HG03378 (cell line): ENCODE results near the gene RPUSD4.

Experiments
- ATAC-seq: cut with Tn5 transposase; IDR thresholded peaks from one replicate; pipeline ENCODE4 v1.9.1; 2021; ENCODE audit warnings: mild to moderate bottlenecking, moderate library complexity; ENCODE audit not compliant: unreplicated experiment

Gene RPUSD4

DNA sequence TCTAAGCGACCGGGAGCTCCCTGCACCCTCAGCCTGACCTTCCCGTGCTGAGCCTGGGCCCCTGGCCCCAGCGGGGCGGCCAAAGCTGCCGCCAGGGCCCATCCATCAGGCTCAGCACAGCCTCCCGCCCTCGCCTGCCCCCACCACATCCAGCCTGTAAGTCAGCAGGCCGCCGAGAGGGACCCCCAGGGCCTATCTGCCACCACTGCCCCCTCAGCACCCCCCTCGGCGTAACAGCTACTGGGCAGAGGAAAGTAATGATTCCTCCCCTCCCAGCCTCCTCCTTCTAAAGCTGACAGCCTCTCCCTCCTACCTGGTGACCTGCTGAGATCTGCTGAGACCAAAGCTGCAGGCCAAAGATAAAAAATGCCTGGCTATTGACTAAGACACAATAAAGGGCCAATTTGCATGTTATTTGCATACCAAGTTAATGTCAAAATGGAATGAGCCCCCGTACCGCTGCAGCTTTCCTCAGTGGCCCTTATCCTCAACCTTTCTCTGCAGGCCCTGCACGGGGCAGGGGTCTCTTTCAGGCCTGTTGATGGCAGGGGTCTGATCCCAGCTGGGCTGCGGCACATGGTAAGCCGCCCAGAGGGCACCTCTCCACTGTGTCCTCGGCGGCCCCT, 51.6 kb downstream of the RPUSD4 start:
- no peak for ATAC-seq

DNA sequence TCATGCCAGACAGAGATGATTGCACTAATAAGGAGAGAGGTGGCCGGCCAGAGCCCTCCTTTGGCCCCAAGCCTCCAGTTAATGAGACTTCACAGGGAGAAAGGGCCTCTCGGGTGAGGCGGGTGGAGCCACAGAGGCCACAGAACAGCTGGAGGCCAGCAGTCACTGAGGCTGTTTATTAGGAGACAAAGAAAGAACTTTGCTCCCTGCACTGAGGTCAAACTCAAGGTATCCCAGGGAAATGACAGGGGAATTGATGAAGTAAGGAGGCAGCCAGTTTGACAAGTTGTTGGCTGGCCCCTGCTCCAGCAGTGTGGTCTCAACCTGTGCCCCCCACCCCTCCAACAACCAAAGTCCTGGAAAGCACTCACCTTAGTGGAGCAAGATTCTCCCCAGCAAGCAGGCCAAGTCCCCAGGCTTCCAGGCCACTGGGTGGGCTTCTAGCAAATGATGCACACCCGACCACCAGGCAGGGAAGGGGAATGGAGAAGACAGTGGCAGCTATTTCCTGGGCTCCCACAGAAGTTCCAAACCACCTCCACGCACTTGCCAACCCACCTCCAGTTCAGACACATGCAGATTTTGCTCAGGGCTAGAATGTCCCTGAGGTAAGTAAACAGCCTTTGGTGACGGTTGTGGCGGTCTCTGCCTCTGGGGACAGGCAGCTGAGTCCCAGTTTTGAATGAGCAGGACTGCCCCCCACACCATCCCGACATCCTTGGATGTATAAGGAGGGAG, 53.2 kb downstream of the RPUSD4 start:
- ATAC-seq, result no peak

DNA sequence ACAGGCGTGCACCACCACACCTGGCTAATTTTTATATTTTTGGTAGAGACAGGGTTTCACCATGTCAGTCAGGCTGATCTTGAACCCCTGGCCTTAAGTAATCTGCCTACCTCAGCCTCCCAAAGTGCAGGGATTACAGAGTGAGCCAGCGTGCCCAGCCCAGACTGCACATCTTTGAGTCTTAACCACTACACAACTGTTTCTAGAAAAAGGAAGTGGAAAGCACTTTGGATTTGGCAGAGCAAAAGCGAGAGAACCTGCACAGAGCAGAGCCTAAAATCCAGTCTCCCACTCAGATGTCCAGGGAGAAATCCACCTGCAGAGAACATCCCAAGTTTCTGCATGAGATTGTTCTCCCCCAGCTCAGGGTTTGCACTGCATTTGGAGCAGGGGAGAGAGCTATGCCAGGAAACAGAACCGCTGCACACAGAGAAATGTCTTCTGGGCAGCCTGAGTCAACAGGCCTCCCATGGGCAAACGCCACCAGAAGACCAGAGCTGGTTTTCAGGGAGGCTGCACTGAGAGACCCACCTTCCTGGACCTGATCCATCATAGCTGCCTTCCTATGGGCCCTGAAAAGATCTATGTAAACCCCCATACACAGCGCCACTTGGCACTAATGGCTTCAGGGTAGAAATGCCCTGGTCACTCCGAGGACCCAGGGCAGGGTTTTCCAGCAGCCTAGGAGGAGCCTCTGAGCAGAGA, 54.0 kb downstream of the RPUSD4 start:
- no peak for ATAC-seq

DNA sequence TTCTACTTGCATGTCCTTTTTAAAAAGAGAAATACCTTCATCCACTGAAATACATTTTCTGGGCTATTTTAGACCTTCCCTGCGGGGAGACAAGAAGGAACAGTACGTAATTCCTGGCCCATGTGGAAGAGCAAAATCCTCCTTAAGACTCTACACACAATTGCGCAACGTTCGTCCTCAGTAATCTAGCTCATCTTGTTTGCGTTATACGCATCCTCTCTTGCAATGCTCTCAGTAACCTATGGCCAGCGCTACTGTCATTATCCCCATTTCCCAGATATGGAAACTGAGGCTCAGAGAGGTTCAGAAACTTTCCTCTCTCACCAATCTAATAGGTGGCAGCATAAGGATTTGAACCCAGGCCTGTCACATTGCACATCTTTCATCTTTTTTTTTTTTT, 54.6 kb downstream of the RPUSD4 start:
- ATAC-seq, result no peak

DNA sequence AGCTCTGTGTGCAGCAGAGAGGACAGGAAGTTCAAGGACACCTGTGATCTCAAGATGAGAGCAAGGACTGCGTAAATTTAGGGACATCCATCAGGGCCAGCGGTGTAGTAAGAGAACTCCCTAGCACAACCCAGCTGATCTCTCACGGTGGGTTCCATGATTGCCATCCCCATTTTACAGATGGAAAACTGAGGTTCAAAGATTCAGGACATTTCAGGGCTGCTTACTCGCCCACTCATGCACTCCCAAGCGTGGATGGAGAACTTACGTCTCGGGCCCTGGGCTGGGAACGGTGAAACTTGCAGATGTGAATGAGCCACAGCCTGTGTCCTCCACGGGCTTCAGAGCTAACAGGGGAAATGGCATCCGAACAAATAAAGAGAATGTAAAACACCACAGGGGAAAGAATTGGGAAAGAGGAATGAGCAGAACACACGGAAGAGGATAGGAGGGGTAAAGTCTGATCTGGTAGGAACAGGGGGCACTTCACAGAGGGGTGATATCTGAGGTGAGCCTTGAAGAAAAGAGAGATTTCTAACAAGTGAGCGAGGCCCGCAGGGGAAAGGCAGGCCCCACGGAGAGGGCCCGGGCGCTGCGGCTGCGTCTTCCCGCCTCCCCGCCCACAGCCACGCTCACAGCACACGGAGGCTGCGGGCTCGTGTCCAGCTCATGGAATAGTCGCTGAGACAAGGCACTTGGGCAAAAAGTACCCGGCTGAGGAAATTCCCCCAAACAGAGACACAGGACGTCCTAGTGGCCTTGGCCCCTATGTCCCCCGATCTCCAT, 55.9 kb downstream of the RPUSD4 start:
- ATAC-seq, result no peak

DNA sequence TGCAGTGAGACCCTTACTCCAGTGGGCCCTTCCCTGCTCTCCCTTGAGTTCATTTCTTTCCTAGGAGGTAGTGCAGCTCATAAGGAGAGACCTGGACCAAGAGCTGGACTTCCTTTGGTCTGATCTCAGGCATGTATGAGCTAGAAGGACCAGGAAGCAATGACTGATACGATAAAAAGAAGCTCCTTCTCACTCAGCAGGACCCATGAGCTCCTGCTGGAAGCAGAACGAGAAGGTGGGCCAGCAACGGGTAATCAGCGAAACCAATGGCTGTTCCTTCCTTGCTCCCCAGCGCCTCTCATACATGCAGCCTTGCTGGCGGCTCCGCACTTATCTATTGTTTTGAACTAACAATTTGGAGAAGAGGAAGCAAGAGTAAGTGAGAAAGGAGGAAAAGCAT, 56.8 kb downstream of the RPUSD4 start:
- no peak for ATAC-seq

DNA sequence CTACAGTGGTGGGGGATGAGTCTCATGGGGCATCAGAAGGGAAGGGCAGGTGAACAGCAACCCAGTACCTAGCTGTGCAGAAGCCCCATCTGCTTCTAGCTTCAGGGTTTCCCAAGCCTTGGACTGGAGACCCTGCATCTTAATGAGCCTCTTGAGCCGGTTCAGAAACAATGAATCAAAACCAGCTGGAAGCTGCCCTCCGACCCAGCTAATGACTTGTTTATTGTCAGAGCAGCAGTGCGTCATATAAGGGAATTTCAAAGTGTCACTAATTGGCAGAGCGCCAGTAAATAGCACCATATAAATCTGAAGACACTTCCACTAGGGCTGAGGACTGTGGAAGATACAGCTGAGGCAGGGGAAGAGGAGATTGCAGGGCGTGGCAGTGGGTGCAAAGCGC, 57.5 kb downstream of the RPUSD4 start:
- ATAC-seq, result no peak

DNA sequence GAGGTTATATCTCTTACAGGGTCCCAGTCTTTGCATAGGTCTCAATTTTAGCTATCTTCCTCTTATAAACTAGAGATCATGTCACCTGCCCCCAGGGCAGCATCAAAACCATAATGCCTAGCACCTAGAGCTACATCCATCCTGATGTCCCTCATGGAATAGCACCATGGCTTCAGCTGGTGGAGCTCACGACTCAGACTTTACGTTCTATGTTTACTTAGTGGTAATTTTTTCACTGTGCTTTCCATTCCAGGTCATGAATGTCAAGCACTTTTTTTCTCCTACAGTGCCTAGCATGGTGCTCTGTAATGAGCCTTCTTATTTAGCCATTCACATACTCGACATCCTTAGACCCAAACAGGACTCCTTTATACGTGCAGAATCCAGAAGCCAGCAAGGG, 58.4 kb downstream of the RPUSD4 start:
- no peak for ATAC-seq

DNA sequence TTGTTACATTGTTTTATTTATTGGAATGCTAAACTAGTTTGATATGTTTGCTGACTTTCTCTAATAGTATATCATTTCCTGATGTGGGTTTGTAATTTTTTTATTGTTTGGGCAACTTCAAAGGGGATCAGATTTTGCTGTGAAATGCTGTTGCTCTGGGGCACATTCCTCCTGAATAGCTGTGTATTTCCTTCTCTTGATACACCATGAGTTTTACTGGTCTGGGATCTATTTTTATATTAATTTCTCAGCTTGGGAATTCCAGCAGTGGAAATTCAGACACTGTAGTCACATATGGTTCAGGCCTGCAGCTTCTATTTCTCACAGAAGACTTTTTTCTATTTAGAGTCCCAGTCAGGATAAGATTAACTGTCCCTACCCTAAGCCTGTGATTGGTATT, 58.9 kb downstream of the RPUSD4 start:
- ATAC-seq, result no peak

DNA sequence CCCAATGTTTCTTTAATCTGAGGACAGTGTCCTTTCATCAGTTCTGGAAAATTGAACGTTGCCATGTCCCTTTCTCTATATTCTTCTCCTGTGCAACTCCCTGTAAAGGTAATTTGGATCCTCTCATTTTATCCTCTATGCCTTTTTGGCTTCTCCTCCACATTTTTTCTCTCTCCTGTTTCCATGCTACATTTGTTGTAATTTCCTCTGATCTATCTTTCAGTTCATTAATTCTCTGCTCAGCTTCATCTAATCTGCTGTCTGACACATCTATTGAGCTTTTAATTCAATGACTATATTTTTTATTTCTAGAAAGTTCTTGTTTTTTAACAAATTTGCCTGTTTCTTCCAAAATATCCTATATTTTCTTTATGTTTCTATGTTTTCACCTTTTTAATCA, 59.3 kb downstream of the RPUSD4 start:
- ATAC-seq, result no peak
